MM.1S (cell line): ENCODE measurements around the gene SQSTM1.

Experiments used
- DNase-seq: peaks from one replicate; pipeline ENCODE4 v3.0.0-alpha.2; 2015
- H2AFZ ChIP-seq: fragments of 300-600 bp; sonication (generic); 2 replicates; pipeline ENCODE4 v1.6.0; 2016; ENCODE audit warnings: antibody characterized with exemption, low read length
- H3F3A ChIP-seq: fragments of 300-600 bp; sonication (generic); 2 replicates; pipeline ENCODE4 v1.6.1; 2016; ENCODE audit warnings: mild to moderate bottlenecking, antibody characterized with exemption, low read length, moderate library complexity, mixed read lengths; ENCODE audit not compliant: insufficient read depth
- H3K27ac ChIP-seq: fragments of 300-600 bp; sonication (generic); 2 replicates; pipeline ENCODE4 v1.5.1; 2016; ENCODE audit warnings: mild to moderate bottlenecking, low read length
- H3K27me3 ChIP-seq: fragments of 300-600 bp; sonication (generic); replicated peaks from 2 replicates; pipeline ENCODE4 v1.6.0; 2016; ENCODE audit warnings: low read length; ENCODE audit not compliant: insufficient read depth
- H3K36me3 ChIP-seq: fragments of 300-600 bp; sonication (generic); replicated peaks from 2 replicates; pipeline ENCODE4 v1.6.1; 2016; ENCODE audit warnings: mild to moderate bottlenecking, low read length, mixed read lengths; ENCODE audit not compliant: insufficient read depth
- H3K4me1 ChIP-seq: fragments of 300-600 bp; sonication (generic); 2 replicates; pipeline ENCODE4 v1.6.1; 2016; ENCODE audit warnings: low read length, mixed read lengths
- H3K4me2 ChIP-seq: fragments of 300-600 bp; sonication (generic); 2 replicates; pipeline ENCODE4 v1.6.0; 2016; ENCODE audit warnings: low read depth, low read length
- H3K4me3 ChIP-seq: fragments of 300-600 bp; sonication (generic); 2 replicates; pipeline ENCODE4 v1.5.1; 2016; ENCODE audit warnings: low read length, mixed read lengths
- H3K79me2 ChIP-seq: fragments of 300-600 bp; sonication (generic); 2 replicates; pipeline ENCODE4 v1.6.1; 2016; ENCODE audit warnings: mixed run types, low read length, mixed read lengths
- H3K9ac ChIP-seq: fragments of 300-600 bp; sonication (generic); 2 replicates; pipeline ENCODE4 v1.6.1; 2016; ENCODE audit warnings: low read length, mixed read lengths
- H3K9me2 ChIP-seq: fragments of 300-600 bp; sonication (generic); replicated peaks from 2 replicates; pipeline ENCODE4 v1.6.1; 2016; ENCODE audit warnings: mild to moderate bottlenecking, low read length, mixed read lengths; ENCODE audit not compliant: insufficient read depth
- H3K9me3 ChIP-seq: fragments of 300-600 bp; sonication (generic); replicated peaks from 2 replicates; pipeline ENCODE4 v1.6.1; 2016; ENCODE audit warnings: mild to moderate bottlenecking, low read length, mixed read lengths; ENCODE audit not compliant: insufficient read depth
- H4K20me1 ChIP-seq: fragments of 300-600 bp; sonication (generic); 2 replicates; pipeline ENCODE4 v1.6.1; 2016; ENCODE audit warnings: mild to moderate bottlenecking, low read length, moderate library complexity, mixed read lengths; ENCODE audit not compliant: insufficient read depth
- EZH2 ChIP-seq: fragments of 300-600 bp; sonication (generic); optimal IDR thresholded peaks from 2 replicates; pipeline ENCODE3; 2017; ENCODE audit warnings: low read depth, mild to moderate bottlenecking, antibody characterized with exemption, low read length, mixed read lengths
- EZH2phosphoT487 ChIP-seq: fragments of 300-600 bp; sonication (generic); IDR thresholded peaks from 2 replicates; pipeline ENCODE4 v1.6.1; 2018; ENCODE audit warnings: antibody characterized with exemption, low read length
- TF ChIP-seq, protein P1 (sequence below): fragments of 300-600 bp; sonication (generic); IDR thresholded peaks from 2 replicates; pipeline ENCODE4 v1.5.1; 2016; ENCODE audit warnings: antibody characterized with exemption, low read length, mixed read lengths

Gene SQSTM1

DNA sequence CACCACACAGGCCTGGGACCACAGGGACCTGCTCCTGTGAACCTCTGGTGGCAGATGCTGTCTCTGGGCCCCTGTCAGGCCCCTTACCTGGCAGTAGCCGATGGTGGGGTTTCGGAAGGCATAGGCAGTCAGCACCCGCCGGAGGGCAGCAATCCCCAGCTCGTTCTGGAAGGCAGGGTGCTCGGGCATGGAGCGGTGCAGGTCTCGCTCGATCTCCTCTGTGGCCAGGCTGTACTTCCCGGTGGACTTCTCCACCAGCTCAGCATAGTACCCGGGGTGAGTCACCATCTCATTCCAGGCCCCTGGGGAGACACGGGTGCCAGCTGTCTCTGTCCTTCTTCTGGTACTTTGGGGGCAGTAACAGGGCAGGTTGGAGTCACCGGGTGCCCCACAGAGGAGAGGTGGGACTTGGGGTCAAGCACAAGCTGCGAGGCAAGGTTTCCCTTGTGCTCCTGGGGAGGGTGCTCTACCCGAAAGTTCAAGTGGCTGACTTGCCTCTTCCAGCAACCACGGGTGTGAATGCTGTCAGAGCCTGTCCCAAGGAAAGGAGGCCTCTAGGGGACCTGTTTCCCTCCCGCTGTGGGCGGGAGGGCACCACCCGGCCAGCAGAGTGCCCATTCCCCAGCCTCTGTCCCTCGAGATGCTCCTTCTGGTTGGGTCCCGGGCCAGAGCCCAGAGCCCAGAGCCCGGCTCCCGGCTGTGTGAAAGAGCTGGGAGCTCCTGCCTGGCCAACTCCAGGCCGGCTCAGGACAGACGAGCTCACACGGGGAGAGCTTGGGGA is 57.7 kb downstream of the SQSTM1 start:
- Histone ChIP-seq H3K27ac (no peak overlapping the region), H3K9me2 (no peaks in the 10 kb centered on the region), H3K27me3 (no peaks in the 10 kb centered on the region), H3F3A (no peaks in the 10 kb centered on the region), H4K20me1 (no peaks in the 10 kb centered on the region), H3K4me2 (no peak overlapping the region), H3K9ac (no peak overlapping the region), H3K4me1 (no peaks in the 10 kb centered on the region), H3K9me3 (no peaks in the 10 kb centered on the region), H3K79me2 (no peaks in the 10 kb centered on the region), H3K4me3 (no peak overlapping the region), H2AFZ (no peak overlapping the region), H3K36me3 (no peaks in the 10 kb centered on the region)
- no peak for TF ChIP-seq EZH2
- DNase-seq = no peak

DNA sequence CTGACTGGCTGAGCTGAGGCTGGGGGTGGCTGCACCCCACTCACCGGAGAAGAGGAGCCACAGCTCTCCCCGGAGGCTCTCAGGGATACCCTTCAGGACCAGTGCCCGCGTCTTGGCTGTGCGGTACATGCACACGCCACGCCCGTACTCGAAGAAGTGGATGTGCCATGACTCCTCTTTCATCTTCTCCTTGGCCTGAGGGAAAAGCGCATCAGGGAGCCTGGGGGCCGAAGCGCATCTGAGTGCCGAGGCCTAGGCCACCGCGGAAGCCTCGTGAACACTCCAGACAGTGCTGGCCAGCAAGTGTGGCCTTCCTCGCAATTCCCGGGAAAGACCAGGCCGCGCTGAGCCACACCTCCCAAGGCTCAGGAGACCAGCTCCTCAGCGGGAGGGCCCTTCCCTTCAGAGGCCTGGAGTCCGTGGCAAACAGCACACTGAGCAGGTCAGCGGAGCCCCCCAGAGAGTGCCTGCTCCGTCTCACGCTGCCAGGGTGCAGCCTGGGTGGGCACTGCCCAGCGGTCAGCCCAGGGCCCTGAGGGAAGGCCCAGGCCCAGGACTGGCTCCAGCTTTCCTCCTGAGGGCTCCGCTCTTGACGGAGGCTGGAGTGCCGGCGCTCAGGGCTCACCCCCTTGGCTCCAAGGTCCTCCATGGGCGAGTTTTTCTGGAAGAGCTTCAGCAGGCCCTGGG is 58.4 kb downstream of the SQSTM1 start:
- Histone ChIP-seq H3K36me3 (no peaks in the 10 kb centered on the region), H3K4me1 (no peaks in the 10 kb centered on the region), H3K27me3 (no peaks in the 10 kb centered on the region), H3K9me2 (no peaks in the 10 kb centered on the region), H3K9ac (no peak overlapping the region), H4K20me1 (no peaks in the 10 kb centered on the region), H3K79me2 (no peaks in the 10 kb centered on the region), H3K4me3 (no peak overlapping the region), H3F3A (no peaks in the 10 kb centered on the region), H2AFZ (no peak overlapping the region), H3K9me3 (no peaks in the 10 kb centered on the region), H3K4me2 (no peak overlapping the region), H3K27ac (no peak overlapping the region)
- no peak for DNase-seq
- TF ChIP-seq, protein P1, sequence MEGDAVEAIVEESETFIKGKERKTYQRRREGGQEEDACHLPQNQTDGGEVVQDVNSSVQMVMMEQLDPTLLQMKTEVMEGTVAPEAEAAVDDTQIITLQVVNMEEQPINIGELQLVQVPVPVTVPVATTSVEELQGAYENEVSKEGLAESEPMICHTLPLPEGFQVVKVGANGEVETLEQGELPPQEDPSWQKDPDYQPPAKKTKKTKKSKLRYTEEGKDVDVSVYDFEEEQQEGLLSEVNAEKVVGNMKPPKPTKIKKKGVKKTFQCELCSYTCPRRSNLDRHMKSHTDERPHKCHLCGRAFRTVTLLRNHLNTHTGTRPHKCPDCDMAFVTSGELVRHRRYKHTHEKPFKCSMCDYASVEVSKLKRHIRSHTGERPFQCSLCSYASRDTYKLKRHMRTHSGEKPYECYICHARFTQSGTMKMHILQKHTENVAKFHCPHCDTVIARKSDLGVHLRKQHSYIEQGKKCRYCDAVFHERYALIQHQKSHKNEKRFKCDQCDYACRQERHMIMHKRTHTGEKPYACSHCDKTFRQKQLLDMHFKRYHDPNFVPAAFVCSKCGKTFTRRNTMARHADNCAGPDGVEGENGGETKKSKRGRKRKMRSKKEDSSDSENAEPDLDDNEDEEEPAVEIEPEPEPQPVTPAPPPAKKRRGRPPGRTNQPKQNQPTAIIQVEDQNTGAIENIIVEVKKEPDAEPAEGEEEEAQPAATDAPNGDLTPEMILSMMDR = no peak
- no peak for TF ChIP-seq EZH2phosphoT487
- TF ChIP-seq EZH2 = no peak

DNA sequence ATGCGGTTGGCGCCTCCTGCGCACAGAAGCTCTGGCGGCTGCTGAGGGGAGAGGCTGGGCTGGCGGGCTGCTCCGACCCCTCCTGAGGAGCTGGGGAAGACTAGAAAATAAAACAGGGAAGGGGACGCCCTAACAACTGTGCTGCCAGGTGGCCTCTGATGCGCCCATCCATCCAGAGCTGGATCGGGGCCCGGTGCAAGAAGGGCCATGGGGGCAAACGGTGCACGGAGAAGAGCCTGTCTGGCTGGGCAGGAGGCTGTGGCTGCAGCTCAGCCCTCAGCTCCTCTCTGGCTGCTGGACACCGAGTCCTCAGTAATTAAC is 58.9 kb downstream of the SQSTM1 start:
- Histone ChIP-seq H3K36me3 (no peaks in the 10 kb centered on the region), H3F3A (no peaks in the 10 kb centered on the region)

More for the DNA sequence above, 58.9 kb downstream of the SQSTM1 start:
- Histone ChIP-seq H4K20me1 (no peaks in the 10 kb centered on the region), H3K79me2 (no peaks in the 10 kb centered on the region), H3K4me2 (no peak overlapping the region), H2AFZ (no peak overlapping the region), H3K9me3 (no peaks in the 10 kb centered on the region), H3K4me1 (no peaks in the 10 kb centered on the region), H3K4me3 (no peak overlapping the region), H3K9me2 (no peaks in the 10 kb centered on the region), H3K27me3 (no peaks in the 10 kb centered on the region), H3K9ac (no peak overlapping the region), H3K27ac (no peak overlapping the region)
- TF ChIP-seq EZH2 = no peak
- TF ChIP-seq, protein P1 = no peak
- no peak for TF ChIP-seq EZH2phosphoT487
- DNase-seq = no peak
